ENCODE measurements around the gene ALPK3. TPM values are rescaled to one million over a fixed set of nuclear protein-coding genes. Genes with fewer than 3 reads are reported as not detected.

The ALPK3 gene
- total RNA-seq, 3 donors from 2014 or later (not counting 1 experiment from before 2014, with no cell fraction given) = 0.35 to 1.1 (median 0.63) TPM

DNA sequence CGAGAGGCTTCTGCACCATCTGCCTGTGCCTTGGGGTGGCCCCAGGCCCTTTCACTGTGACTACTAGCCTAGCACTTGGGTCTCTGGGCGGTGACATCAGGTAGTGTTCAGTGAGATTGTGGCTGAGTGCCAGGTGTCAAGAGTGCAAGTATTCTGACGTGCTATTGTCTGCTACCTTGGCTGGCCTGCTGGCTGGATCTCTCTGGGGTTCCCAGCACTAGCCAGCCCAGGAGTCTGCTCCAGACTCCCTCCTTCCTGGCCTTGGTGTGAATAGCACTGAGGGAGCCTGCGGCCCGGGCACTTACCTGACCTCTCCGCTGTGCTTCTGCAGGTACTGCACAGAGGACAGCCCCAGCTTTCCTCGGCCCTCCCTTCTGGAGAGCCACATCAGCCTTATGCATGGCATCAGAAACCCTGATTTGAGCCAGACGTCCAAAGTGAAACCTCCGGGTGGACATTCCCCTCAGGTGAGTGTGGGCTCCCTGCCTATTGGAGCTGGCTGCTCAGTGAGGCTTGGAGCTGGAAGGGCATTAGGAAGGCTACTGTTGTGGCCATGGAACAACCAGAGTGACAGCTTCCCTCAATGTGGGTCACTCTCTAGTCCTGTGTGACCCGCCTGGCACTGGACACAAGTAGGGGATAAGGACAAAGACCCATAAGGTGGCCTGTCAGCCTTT lies 17.5 kb upstream of the ALPK3 start:
- no peaks in the 10 kb centered on the region for H3K9me3 ChIP-seq (ENCODE audit: control insufficient read depth, insufficient read depth, low read length)
- intact Hi-C loops (cut with micrococcal nuclease) = no loop called here
- no peaks in the 10 kb centered on the region for H3K9me3 Mint-ChIP-seq
- peaks cover 71% of the 10 kb centered on the region for H3K36me3 ChIP-seq (ENCODE audit: control insufficient read depth, insufficient read depth, low read length)
- 98% methylated on average over 10 of the region's 10 CpGs for WGBS (ENCODE audit: insufficient coverage)
- no peak overlapping the region for H3K27ac ChIP-seq (ENCODE audit: low read length)
- no peak overlapping the region for H3K4me3 Mint-ChIP-seq
- no peak overlapping the region for H3K4me3 ChIP-seq (ENCODE audit: low read length)
- peaks cover 6 to 10% of the 10 kb centered on the region in 2 donors for H3K4me1 Mint-ChIP-seq
- ATAC-seq (no peak), DNase-seq (no peak)
- no peaks in the 10 kb centered on the region for H3K4me1 ChIP-seq (ENCODE audit: control insufficient read depth, insufficient read depth, low read length)
- H3K27me3 ChIP-seq (ENCODE audit: control insufficient read depth, insufficient read depth, low read length) = no peaks in the 10 kb centered on the region
- no peaks in the 10 kb centered on the region for H3K36me3 Mint-ChIP-seq
- H3K27ac Mint-ChIP-seq = no peak overlapping the region
- no peak for TF ChIP-seq CTCF (IDR thresholded peaks at IDR 0.05)
- no peaks in the 10 kb centered on the region for H3K27me3 Mint-ChIP-seq (ENCODE audit: low read depth in 2 of 2)

DNA sequence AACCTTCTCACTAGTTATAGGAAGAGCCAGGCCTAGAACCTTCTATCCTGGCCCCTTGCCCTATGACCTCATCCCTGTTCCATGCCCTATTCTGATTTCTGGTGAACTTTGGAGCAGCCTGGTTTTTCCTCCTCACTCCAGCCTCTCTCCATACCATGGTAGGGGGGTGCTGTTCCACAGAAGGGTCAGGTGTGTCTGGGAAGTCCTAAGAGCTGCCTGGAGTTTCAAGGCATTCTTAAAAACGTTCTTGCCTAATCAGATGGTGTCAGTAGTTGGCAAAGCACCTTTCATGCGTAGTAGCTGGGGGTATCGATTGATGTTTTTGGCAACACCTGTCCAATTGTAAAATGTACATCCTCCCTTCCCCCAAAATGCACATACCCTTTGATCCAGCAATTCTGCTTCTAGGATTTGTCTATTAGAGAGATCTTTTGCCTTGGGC lies 16.8 kb upstream of the ALPK3 start:
- H3K9me3 Mint-ChIP-seq = no peaks in the 10 kb centered on the region
- H3K36me3 Mint-ChIP-seq = no peaks in the 10 kb centered on the region
- DNase-seq (no peak), ATAC-seq (no peak)
- Histone ChIP-seq H3K27ac (ENCODE audit: low read length) (no peak overlapping the region), H3K9me3 (ENCODE audit: control insufficient read depth, insufficient read depth, low read length) (no peaks in the 10 kb centered on the region), H3K4me1 (ENCODE audit: control insufficient read depth, insufficient read depth, low read length) (no peaks in the 10 kb centered on the region), H3K4me3 (ENCODE audit: low read length) (no peak overlapping the region), H3K27me3 (ENCODE audit: control insufficient read depth, insufficient read depth, low read length) (no peaks in the 10 kb centered on the region), H3K36me3 (ENCODE audit: control insufficient read depth, insufficient read depth, low read length) (peaks cover 75% of the 10 kb centered on the region)
- intact Hi-C loops (cut with micrococcal nuclease) = no loop called here
- no peak overlapping the region for H3K27ac Mint-ChIP-seq
- no peak overlapping the region for H3K4me3 Mint-ChIP-seq
- TF ChIP-seq CTCF (IDR thresholded peaks at IDR 0.05) = no peak
- peaks cover 6 to 10% of the 10 kb centered on the region in 2 donors for H3K4me1 Mint-ChIP-seq
- H3K27me3 Mint-ChIP-seq (ENCODE audit: low read depth in 2 of 2) = no peaks in the 10 kb centered on the region
- 96% methylated on average over 2 of the region's 3 CpGs for WGBS (ENCODE audit: insufficient coverage)

DNA sequence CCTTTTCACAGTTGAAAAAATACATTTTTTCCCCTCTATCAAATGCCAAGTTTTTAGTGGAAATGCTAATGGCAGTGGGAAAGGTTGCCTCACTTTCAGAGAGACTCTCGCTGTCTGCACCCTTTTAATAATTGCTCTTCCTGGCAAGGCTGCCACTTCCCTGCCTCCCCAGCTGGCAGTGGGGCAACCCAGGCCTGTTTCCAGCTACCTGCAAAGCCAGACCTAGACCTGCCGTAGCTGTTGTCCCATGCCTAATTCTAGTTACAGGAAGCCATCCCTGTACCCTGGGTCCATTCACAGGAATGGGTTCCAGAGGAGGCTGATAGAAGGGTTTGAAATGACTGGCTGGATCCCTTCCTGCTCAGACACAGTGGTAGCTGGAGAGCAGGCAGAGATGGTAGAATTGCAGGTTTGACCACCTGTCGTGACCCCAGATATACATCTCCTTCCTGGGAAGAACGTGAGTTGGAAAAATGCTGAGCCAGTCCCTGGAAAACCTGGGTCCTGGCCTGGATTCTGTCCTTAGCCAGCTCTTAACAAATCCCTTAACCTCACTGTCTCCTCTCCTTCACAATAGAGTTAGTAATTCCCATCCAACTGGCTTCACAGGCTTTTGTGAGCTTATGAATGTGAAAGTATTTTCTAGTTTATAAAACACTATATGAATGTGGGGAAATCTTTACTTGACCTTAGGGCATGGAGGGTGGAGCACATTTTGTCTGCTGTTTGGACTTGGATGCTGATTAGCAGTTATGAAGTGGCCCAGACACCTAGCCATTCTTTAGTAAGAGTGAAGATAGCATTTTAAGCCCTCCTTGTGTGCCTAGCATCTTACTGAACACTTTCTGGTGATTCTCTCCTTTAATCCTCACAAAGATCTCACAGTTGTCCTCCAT lies 12.9 kb upstream of the ALPK3 start:
- H3K27ac Mint-ChIP-seq = peak overlapping the region; percentile 11 to 71
- no peaks in the 10 kb centered on the region for H3K9me3 Mint-ChIP-seq
- ATAC-seq (no peak), DNase-seq (no peak)
- Histone ChIP-seq H3K9me3 (ENCODE audit: control insufficient read depth, insufficient read depth, low read length) (no peaks in the 10 kb centered on the region), H3K27me3 (ENCODE audit: control insufficient read depth, insufficient read depth, low read length) (no peaks in the 10 kb centered on the region), H3K36me3 (ENCODE audit: control insufficient read depth, insufficient read depth, low read length) (peaks cover 48% of the 10 kb centered on the region), H3K4me1 (ENCODE audit: control insufficient read depth, insufficient read depth, low read length) (no peaks in the 10 kb centered on the region), H3K27ac (ENCODE audit: low read length) (no peak overlapping the region), H3K4me3 (ENCODE audit: low read length) (no peak overlapping the region)
- intact Hi-C loops (cut with micrococcal nuclease) = no loop called here
- no peaks in the 10 kb centered on the region for H3K27me3 Mint-ChIP-seq (ENCODE audit: low read depth in 2 of 2)
- WGBS (ENCODE audit: insufficient coverage) = 98% methylated on average over 4 of the region's 4 CpGs
- no peak for TF ChIP-seq CTCF (IDR thresholded peaks at IDR 0.05)
- no peaks in the 10 kb centered on the region for H3K36me3 Mint-ChIP-seq
- peaks cover 0 to 10% of the 10 kb centered on the region in 2 donors for H3K4me1 Mint-ChIP-seq
- H3K4me3 Mint-ChIP-seq = no peak overlapping the region

All from natural killer cell (primary cell).